ENCODE results near the gene LMAN1L. TPM values are rescaled to one million over a fixed set of nuclear protein-coding genes. Genes with fewer than 3 reads are reported as not detected.

LMAN1L gene
- total RNA-seq, 6 donors from 2014 or later, result 1.0 TPM; not detected in 5

DNA sequence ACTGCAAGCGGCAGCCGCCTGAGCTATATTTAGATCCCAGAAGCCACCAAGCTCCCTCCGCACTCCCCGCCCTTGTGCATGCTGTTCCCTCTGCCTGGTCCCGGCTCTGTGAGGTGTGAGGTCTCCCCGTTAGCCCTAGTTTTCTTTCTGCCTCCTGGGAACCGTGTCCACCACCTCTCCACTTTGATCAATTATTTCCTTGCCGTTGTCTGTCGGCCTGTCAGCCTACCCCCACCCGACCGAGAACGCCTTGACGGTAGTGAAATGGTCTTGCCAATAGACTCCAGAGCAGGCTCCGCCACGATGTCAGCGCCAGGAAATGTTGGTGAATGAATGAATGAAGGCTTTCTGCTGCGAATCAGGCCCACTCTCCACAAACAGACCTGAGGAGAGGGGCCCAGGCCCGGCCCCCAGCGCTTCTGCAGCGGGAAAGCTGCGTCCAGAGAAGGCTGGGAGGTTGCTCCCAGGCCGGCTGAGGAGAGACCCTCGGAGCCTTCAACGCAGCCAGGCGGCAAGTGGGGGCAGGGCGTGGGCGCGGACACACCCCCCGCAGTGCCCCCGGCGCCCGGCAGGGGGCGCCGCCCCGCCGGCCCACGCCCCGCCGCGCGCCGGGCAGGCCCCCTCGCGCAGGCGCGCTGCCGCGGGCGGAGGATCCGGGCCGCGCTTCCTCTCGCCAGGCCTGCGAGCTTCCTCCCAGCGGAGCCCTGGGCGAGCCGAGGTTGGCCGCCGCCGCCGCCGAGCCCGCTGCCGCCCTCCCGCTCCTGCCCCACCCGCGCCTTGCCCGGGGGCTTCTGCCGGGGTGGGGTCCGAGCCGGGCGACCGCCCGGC, 31.0 kb upstream of the LMAN1L start, which contains the start of gene CSK:
CSK (plus strand) TSS at position 650 of the 828 bp plus-strand sequence. CDS start 16,218 bp downstream, outside the sequence.
- Histone ChIP-seq H3K27ac (peak within 1 kb of the TSS; percentile 88 to 99 (median 96)), H3K27me3 (no peaks in the 10 kb centered on the region), H3K36me3 (no peaks in the 10 kb centered on the region), H3K9me3 (no peaks in the 10 kb centered on the region), H3K4me1 (peaks cover 72 to 85% (median 77%) of the 10 kb centered on the region in 4 donors), H3K4me3 (peak within 1 kb of the TSS; percentile 82 to 90 (median 88))
- WGBS, 2 donors, result 0 to 2% methylated on average over 13 to 41 of the region's 74 CpGs
- ATAC-seq (ENCODE audit: low FRiP score in 2 of 2) (peak; percentile 73 to 85), DNase-seq (peak; percentile 73 to 96)
- TF ChIP-seq POLR2AphosphoS5 (IDR thresholded peaks at IDR 0.05) (peak in 1 of 2 donors; percentile 28), EP300 (IDR thresholded peaks at IDR 0.05) (no peak), POLR2A (IDR thresholded peaks at IDR 0.05) (peak in 2 of 4 donors; percentile 44 to 71)
- TF ChIP-seq, protein P1, sequence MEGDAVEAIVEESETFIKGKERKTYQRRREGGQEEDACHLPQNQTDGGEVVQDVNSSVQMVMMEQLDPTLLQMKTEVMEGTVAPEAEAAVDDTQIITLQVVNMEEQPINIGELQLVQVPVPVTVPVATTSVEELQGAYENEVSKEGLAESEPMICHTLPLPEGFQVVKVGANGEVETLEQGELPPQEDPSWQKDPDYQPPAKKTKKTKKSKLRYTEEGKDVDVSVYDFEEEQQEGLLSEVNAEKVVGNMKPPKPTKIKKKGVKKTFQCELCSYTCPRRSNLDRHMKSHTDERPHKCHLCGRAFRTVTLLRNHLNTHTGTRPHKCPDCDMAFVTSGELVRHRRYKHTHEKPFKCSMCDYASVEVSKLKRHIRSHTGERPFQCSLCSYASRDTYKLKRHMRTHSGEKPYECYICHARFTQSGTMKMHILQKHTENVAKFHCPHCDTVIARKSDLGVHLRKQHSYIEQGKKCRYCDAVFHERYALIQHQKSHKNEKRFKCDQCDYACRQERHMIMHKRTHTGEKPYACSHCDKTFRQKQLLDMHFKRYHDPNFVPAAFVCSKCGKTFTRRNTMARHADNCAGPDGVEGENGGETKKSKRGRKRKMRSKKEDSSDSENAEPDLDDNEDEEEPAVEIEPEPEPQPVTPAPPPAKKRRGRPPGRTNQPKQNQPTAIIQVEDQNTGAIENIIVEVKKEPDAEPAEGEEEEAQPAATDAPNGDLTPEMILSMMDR (IDR thresholded peaks at IDR 0.05), result peak; percentile 80 to 93 (median 90)

DNA sequence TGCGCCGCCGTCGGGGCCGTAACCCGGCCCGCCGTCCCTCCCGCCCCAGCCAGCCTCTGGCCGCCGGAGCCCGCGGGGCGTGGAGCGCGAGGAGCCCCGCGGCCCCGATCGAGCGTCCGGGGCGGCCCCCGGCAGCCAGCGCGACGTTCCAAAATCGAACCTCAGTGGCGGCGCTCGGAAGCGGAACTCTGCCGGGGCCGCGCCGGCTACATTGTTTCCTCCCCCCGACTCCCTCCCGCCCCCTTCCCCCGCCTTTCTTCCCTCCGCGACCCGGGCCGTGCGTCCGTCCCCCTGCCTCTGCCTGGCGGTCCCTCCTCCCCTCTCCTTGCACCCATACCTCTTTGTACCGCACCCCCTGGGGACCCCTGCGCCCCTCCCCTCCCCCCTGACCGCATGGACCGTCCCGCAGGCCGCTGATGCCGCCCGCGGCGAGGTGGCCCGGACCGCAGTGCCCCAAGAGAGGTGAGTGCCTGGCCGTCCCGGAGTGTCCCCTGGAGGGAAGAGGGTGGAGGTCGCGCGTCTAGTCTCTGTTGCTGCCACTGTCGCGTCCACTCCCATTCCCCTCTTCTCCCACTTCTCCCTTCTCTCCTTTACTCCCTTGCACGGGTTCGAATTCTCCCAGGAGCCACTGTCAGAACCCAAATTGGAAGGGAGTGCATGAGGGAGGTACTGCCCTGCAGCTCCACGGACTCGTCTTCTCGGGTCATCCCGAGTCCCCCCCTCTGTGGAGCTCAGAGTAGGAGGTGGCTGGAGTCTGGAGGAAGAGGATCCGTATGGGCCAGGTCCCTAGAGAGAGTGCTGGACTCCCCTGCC, 30.2 kb upstream of the LMAN1L start:
- 1% methylated on average over 30 to 42 of the region's 72 CpGs for WGBS, 2 donors
- TF ChIP-seq EP300 (IDR thresholded peaks at IDR 0.05), result no peak
- no peak for TF ChIP-seq POLR2AphosphoS5 (IDR thresholded peaks at IDR 0.05)
- TF ChIP-seq, protein P1 (IDR thresholded peaks at IDR 0.05), result no peak
- ATAC-seq (ENCODE audit: low FRiP score in 2 of 2) (peak; percentile 2 to 52), DNase-seq (peak; percentile 52 to 92)
- Histone ChIP-seq H3K27ac (peak overlapping the region; percentile 88 to 99 (median 96)), H3K4me3 (peak overlapping the region; percentile 82 to 90 (median 88)), H3K36me3 (no peaks in the 10 kb centered on the region), H3K9me3 (no peaks in the 10 kb centered on the region), H3K4me1 (peaks cover 72 to 85% (median 77%) of the 10 kb centered on the region in 4 donors), H3K27me3 (no peaks in the 10 kb centered on the region)

DNA sequence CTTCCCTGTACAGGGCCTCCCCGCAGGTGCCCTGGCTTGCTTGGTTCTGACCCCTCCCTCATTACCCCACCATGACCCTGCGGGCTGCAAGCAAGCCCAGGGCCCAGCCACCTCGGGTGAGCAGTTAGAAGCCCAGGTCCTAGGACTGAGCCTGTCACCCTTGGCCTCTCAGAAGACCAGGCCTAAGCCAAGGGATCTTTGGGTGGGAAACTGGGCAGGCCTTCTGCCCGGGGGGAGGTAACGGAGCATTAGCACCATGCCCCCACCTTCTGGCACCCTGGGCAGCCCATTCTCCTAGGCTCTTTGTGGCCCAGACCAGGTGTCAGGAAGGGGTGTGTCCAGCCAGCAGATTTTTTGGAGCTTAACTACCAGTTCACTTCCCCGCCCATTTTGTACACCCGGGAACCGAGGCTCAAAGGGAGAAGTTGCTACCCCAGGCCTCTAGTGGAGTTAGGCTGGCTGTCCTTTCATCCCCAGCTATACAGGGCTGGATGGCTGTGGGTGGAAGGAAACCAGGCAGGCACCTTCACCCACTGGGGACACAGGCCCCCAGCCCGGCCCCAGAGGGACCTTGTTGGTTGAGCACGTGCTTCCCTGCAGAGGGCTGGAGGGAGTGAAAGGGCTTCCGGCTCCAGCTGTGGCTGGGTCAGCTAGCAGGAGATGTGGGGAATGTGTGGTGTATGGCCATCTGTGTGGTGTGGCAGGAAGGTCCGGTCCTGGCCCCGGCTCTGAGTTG, 29.4 kb upstream of the LMAN1L start:
- no peaks in the 10 kb centered on the region for H3K27me3 ChIP-seq
- peak overlapping the region; percentile 88 to 99 (median 96) for H3K27ac ChIP-seq
- ATAC-seq (ENCODE audit: low FRiP score in 2 of 2) (peak; percentile 3 to 5), DNase-seq (peak; percentile 57 to 67)
- H3K36me3 ChIP-seq, result no peaks in the 10 kb centered on the region
- WGBS, 2 donors, result 5 to 10% methylated on average over 4 to 13 of the region's 13 CpGs
- peaks cover 74 to 85% (median 78%) of the 10 kb centered on the region in 4 donors for H3K4me1 ChIP-seq
- H3K9me3 ChIP-seq, result no peaks in the 10 kb centered on the region
- H3K4me3 ChIP-seq, result peak overlapping the region; percentile 82 to 90 (median 88)
- no peak for TF ChIP-seq POLR2A (IDR thresholded peaks at IDR 0.05)
- TF ChIP-seq, protein P1 (IDR thresholded peaks at IDR 0.05), result no peak
- peak in 1 of 2 donors; percentile 36 for TF ChIP-seq POLR2AphosphoS5 (IDR thresholded peaks at IDR 0.05)

DNA sequence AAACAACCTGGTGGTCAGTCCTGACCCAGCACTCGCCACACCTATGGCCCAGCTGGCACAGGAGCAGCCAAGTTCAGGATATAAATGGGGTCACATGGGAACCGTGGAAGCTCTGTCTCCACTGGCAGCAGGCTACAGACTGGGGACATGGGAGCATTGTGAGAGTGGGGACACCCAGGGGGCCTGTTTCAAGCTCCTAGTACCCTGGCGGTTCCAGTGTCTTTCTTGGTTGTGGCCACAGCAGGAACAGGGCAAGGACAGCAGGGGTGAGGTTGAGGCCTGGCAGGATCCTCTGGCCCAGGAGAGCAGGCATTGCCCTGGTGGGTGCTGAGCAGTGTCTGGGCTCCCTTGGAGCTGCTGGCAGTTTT, 28.8 kb upstream of the LMAN1L start:
- Histone ChIP-seq H3K4me1 (peaks cover 75 to 90% (median 79%) of the 10 kb centered on the region in 4 donors), H3K36me3 (no peaks in the 10 kb centered on the region)

More for the DNA sequence above, 28.8 kb upstream of the LMAN1L start:
- peak overlapping the region in 3 of 4 donors; percentile 86 to 90 (median 89) for H3K4me3 ChIP-seq
- no peak for ATAC-seq (ENCODE audit: low FRiP score in 2 of 2)
- no peaks in the 10 kb centered on the region for H3K27me3 ChIP-seq
- H3K27ac ChIP-seq, result peak overlapping the region; percentile 88 to 99 (median 96)
- no peaks in the 10 kb centered on the region for H3K9me3 ChIP-seq
- TF ChIP-seq, protein P1 (IDR thresholded peaks at IDR 0.05), result no peak
- no peak for TF ChIP-seq POLR2AphosphoS5 (IDR thresholded peaks at IDR 0.05)
- TF ChIP-seq POLR2A (IDR thresholded peaks at IDR 0.05), result no peak
- TF ChIP-seq EP300 (IDR thresholded peaks at IDR 0.05), result no peak
- 11 to 39% methylated on average over 3 of the region's 3 CpGs for WGBS, 2 donors
- no peak for DNase-seq

Measured in upper lobe of left lung (tissue), 6 donors.